Hepatocyte (in vitro differentiated cells): ENCODE results near the gene EIF2D. TPM values are rescaled to one million over a fixed set of nuclear protein-coding genes. Genes with fewer than 3 reads are reported as not detected.

ENCODE experiments used
- DNase-seq: peaks from one replicate; pipeline ENCODE4 v3.0.0-alpha.2; 2016; ENCODE audit warnings: low spot score
- H2AFZ ChIP-seq: fragments of 200-600 bp; sonication (generic); 2 replicates; pipeline ENCODE4 v1.6.0; 2016; ENCODE audit warnings: antibody characterized with exemption, mild to moderate bottlenecking
- H3K27ac ChIP-seq: fragments of 200-600 bp; sonication (generic); 2 replicates; pipeline ENCODE4 v1.5.1; 2016; ENCODE audit warnings: mild to moderate bottlenecking
- H3K27me3 ChIP-seq: fragments of 200-600 bp; sonication (generic); 2 replicates; pipeline ENCODE4 v1.6.1; 2016
- H3K36me3 ChIP-seq: fragments of 200-600 bp; sonication (generic); replicated peaks from 2 replicates; pipeline ENCODE4 v1.5.1; 2016; ENCODE audit warnings: low read depth; ENCODE audit not compliant: insufficient read depth
- H3K4me1 ChIP-seq: fragments of 200-600 bp; sonication (generic); 2 replicates; pipeline ENCODE4 v1.5.1; 2016; ENCODE audit warnings: mild to moderate bottlenecking, moderate library complexity; ENCODE audit not compliant: insufficient read depth
- H3K4me2 ChIP-seq: fragments of 200-600 bp; sonication (generic); 2 replicates; pipeline ENCODE4 v1.6.0; 2016
- H3K4me3 ChIP-seq: fragments of 200-600 bp; sonication (generic); 2 replicates; pipeline ENCODE4 v1.5.1; 2016; ENCODE audit warnings: mild to moderate bottlenecking
- H3K79me2 ChIP-seq: fragments of 200-600 bp; sonication (generic); 2 replicates; pipeline ENCODE4 v1.6.0; 2017; ENCODE audit warnings: mild to moderate bottlenecking
- H3K9me2 ChIP-seq: fragments of 200-600 bp; sonication (generic); replicated peaks from 2 replicates; pipeline ENCODE4 v1.6.0; 2017; ENCODE audit warnings: mild to moderate bottlenecking; ENCODE audit not compliant: insufficient read depth
- H3K9me3 ChIP-seq: fragments of 200-600 bp; sonication (generic); 2 replicates; pipeline ENCODE4 v1.5.1; 2016; ENCODE audit warnings: low read depth, mild to moderate bottlenecking
- H4K20me1 ChIP-seq: fragments of 200-600 bp; sonication (generic); 2 replicates; pipeline ENCODE4 v1.6.0; 2016; ENCODE audit warnings: mild to moderate bottlenecking; ENCODE audit not compliant: insufficient read depth, poor library complexity, severe bottlenecking
- CTCF ChIP-seq: fragments of 200-600 bp; sonication (generic); IDR thresholded peaks from 2 replicates; pipeline ENCODE4 v1.5.1; 2016; ENCODE audit warnings: antibody characterized with exemption, mild to moderate bottlenecking; ENCODE audit not compliant: poor library complexity
- EZH2 ChIP-seq: fragments of 200-600 bp; sonication (generic); IDR thresholded peaks from 2 replicates; pipeline ENCODE4 v1.6.1; 2016; ENCODE audit warnings: antibody characterized with exemption, mild to moderate bottlenecking, borderline replicate concordance
- EZH2phosphoT487 ChIP-seq: fragments of 200-600 bp; sonication (generic); IDR thresholded peaks from one replicate; pipeline ENCODE4 v1.6.1; 2018; ENCODE audit warnings: antibody characterized with exemption, mild to moderate bottlenecking, low read depth, moderate library complexity; ENCODE audit not compliant: unreplicated experiment, severe bottlenecking
- WGBS: methylation state at CpG from one replicate; pipeline ENCODE4 v1.1.6; 2016; ENCODE audit warnings: low lambda C conversion rate; ENCODE audit errors: missing lambda C conversion rate; 5-methylcytosine and 5-hydroxymethylcytosine counted together
- polyA plus RNA-seq: library from polyadenylated mRNA; unstranded; fragments of >200 nt; fragmentation: Nextera tagmentation; extraction: Ambion mirVana; gene quantifications from 2 replicates; pipeline ENCODE4 v1.2.1, GENCODE V29; 2016
- total RNA-seq: library from RNA; depleted of rRNA; stranded (reverse); fragments of >200 nt; gene quantifications from 2 replicates; pipeline ENCODE4 v1.2.3, GENCODE V29; 2014

The EIF2D gene
- total and polyA plus RNA-seq, 2 experiments from 2014 or later, result 27.7 to 40.4 TPM

- H3K4me3 ChIP-seq, result no peak overlapping the region
- no peaks in the 10 kb centered on the region for H3K79me2 ChIP-seq
- H3K36me3 ChIP-seq, result no peaks in the 10 kb centered on the region
- no peaks in the 10 kb centered on the region for H4K20me1 ChIP-seq
- no peaks in the 10 kb centered on the region for H3K9me2 ChIP-seq
- no peak overlapping the region for H2AFZ ChIP-seq
- no peak overlapping the region for H3K27ac ChIP-seq
- H3K4me2 ChIP-seq, result no peak overlapping the region
- WGBS, result 96% methylated on average over 7 of the region's 7 CpGs
- H3K4me1 ChIP-seq, result no peaks in the 10 kb centered on the region
- no peaks in the 10 kb centered on the region for H3K9me3 ChIP-seq
- no peaks in the 10 kb centered on the region for H3K27me3 ChIP-seq
- no peak for DNase-seq
- TF ChIP-seq CTCF, result no peak
Observed at GRCh38 chr1:206653715-206654459, 41.6 kb upstream of the EIF2D start.

- no peaks in the 10 kb centered on the region for H3K9me2 ChIP-seq
- DNase-seq, result no peak
- H3K4me2 ChIP-seq, result no peak overlapping the region
- H3K27ac ChIP-seq, result no peak overlapping the region
- H3K9me3 ChIP-seq, result no peaks in the 10 kb centered on the region
- H2AFZ ChIP-seq, result no peak overlapping the region
- H3K79me2 ChIP-seq, result no peaks in the 10 kb centered on the region
- H3K36me3 ChIP-seq, result no peaks in the 10 kb centered on the region
- TF ChIP-seq EZH2phosphoT487 (no peak), CTCF (no peak), EZH2 (no peak)
- H4K20me1 ChIP-seq, result no peaks in the 10 kb centered on the region
- no peaks in the 10 kb centered on the region for H3K4me1 ChIP-seq
- no peaks in the 10 kb centered on the region for H3K27me3 ChIP-seq
- H3K4me3 ChIP-seq, result no peak overlapping the region
- 91% methylated on average over 5 of the region's 5 CpGs for WGBS
Observed at GRCh38 chr1:206651958-206652890, 40.0 kb upstream of the EIF2D start.

GRCh38 chr1:206651014-206651413, 38.7 kb upstream of the EIF2D start:
- H3K79me2 ChIP-seq, result no peaks in the 10 kb centered on the region
- no peak for TF ChIP-seq EZH2
- no peak for TF ChIP-seq CTCF
- TF ChIP-seq EZH2phosphoT487, result no peak
- 92% methylated on average over 3 of the region's 3 CpGs for WGBS

More at GRCh38 chr1:206651014-206651413, 38.7 kb upstream of the EIF2D start:
- Histone ChIP-seq H3K27me3 (no peaks in the 10 kb centered on the region), H3K4me2 (no peak overlapping the region), H3K4me1 (no peaks in the 10 kb centered on the region), H3K36me3 (no peaks in the 10 kb centered on the region), H3K27ac (no peak overlapping the region), H3K4me3 (no peak overlapping the region), H2AFZ (no peak overlapping the region), H3K9me2 (no peaks in the 10 kb centered on the region), H3K9me3 (no peaks in the 10 kb centered on the region), H4K20me1 (no peaks in the 10 kb centered on the region)
- DNase-seq, result no peak
